Stimulated activated CD8-positive, alpha-beta memory T cell treated with anti-CD3 and anti-CD28 coated beads, Interleukin-7, amount 100 ng/mL, for 1 hour (primary cell): ENCODE measurements around the gene HELQ.
"Not testable (repeated sequence)": the region's sequence is repeated elsewhere in the genome, so short reads cannot be mapped to it uniquely, and the experiment has no call there.

ENCODE experiments used
- DNase-seq, 2 donors: peaks; one replicate each; pipeline ENCODE4 v3.0.0-alpha.2; 2020; ENCODE audit warnings: low read depth in 2 of 2

HELQ gene

GRCh38 chr4:83455281-83456183 is at the start of gene HELQ, which contains the start of gene MRPS18C:
HELQ (minus strand) TSS chr4:83455823; CDS start chr4:83455693, 130 bp downstream.
MRPS18C (plus strand) TSS chr4:83456058; CDS start chr4:83456078, 20 bp downstream.
- peak; percentile 82 to 86 for DNase-seq

GRCh38 chr4:83504996-83505395 is 49.4 kb upstream of the HELQ start:
- DNase-seq, result no peak

GRCh38 chr4:83504503-83504902 is 48.9 kb upstream of the HELQ start:
- DNase-seq, result no peak

- DNase-seq, result no peak
These were observed 48.4 kb upstream of the HELQ start for GRCh38 chr4:83503974-83504373.

GRCh38 chr4:83501671-83502070 is 46.0 kb upstream of the HELQ start:
- not testable (repeated sequence) for DNase-seq

GRCh38 chr4:83498187-83498586 is 42.6 kb upstream of the HELQ start:
- no peak for DNase-seq

GRCh38 chr4:83496085-83496917 is 40.7 kb upstream of the HELQ start:
- not testable (repeated sequence) for DNase-seq

- no peak for DNase-seq
These were observed 35.3 kb upstream of the HELQ start for GRCh38 chr4:83490876-83491450.

GRCh38 chr4:83489711-83490326 is 34.2 kb upstream of the HELQ start:
- DNase-seq, result no peak

GRCh38 chr4:83486457-83487129 is 31.0 kb upstream of the HELQ start:
- DNase-seq, result no peak

- peak; percentile 85 to 86 for DNase-seq
These were observed 29.2 kb upstream of the HELQ start, which contains the start of gene ABRAXAS1 for GRCh38 chr4:83484500-83485461. ABRAXAS1 (minus strand) TSS chr4:83485100; CDS start chr4:83485072, 28 bp downstream.

- no peak for DNase-seq
These were observed 18.3 kb upstream of the HELQ start for GRCh38 chr4:83473966-83474365.

- no peak for DNase-seq
These were observed 17.8 kb upstream of the HELQ start for GRCh38 chr4:83473423-83473822.

GRCh38 chr4:83456184-83456501 is 520 bp upstream of the HELQ start:
- DNase-seq, result no peak

- no peak for DNase-seq
These were observed 937 bp downstream of the HELQ start for GRCh38 chr4:83454686-83455085.

GRCh38 chr4:83449009-83449408 is 6.6 kb downstream of the HELQ start:
- no peak for DNase-seq

- no peak for DNase-seq
These were observed 14.7 kb downstream of the HELQ start for GRCh38 chr4:83440899-83441298.

- DNase-seq, result no peak
These were observed 15.3 kb downstream of the HELQ start for GRCh38 chr4:83440148-83440814.

GRCh38 chr4:83438719-83439118 is 16.9 kb downstream of the HELQ start:
- DNase-seq, result no peak
